HuH-7 (cell line): ENCODE measurements around the gene ADI1.
"Not testable (repeated sequence)": the region's sequence is repeated elsewhere in the genome, so short reads cannot be mapped to it uniquely, and the experiment has no call there.

Source experiments
- DNase-seq: peaks from one replicate; pipeline ENCODE4 v3.0.0; 2011; ENCODE audit warnings: low spot score

Gene ADI1

DNA sequence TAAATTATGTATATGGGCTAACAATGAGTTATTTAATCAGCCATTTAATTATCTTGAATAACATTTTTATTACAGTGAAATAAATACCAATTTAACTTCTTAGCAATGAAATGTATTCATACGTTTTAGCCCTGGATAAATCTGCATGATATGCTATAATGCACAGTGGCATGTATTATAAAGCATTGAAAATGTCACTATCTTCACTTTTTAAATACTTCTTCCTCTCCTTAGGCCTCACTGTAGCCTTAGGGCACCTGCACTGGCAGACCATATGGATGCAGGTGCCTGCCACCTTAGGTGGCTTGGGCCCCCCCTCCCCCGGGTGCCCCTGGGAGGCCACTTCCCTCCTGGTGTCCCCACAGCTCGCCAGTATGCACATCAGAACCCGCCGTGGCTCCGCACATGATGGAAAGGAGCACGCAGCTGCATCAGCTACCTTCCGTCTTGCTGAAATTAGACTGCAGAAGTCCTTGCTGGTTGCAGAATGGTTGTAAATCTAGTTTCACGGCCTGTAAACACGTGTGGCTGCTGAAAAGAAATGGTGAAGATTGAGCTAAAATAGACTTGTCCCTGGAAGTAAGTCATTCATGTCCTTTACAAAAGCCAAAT lies 56.7 kb downstream of the ADI1 start:
- no peak for DNase-seq

- DNase-seq, result peak; percentile 73
Measured at GRCh38 chr2:3461801-3462492, 57.4 kb downstream of the ADI1 start.

DNA sequence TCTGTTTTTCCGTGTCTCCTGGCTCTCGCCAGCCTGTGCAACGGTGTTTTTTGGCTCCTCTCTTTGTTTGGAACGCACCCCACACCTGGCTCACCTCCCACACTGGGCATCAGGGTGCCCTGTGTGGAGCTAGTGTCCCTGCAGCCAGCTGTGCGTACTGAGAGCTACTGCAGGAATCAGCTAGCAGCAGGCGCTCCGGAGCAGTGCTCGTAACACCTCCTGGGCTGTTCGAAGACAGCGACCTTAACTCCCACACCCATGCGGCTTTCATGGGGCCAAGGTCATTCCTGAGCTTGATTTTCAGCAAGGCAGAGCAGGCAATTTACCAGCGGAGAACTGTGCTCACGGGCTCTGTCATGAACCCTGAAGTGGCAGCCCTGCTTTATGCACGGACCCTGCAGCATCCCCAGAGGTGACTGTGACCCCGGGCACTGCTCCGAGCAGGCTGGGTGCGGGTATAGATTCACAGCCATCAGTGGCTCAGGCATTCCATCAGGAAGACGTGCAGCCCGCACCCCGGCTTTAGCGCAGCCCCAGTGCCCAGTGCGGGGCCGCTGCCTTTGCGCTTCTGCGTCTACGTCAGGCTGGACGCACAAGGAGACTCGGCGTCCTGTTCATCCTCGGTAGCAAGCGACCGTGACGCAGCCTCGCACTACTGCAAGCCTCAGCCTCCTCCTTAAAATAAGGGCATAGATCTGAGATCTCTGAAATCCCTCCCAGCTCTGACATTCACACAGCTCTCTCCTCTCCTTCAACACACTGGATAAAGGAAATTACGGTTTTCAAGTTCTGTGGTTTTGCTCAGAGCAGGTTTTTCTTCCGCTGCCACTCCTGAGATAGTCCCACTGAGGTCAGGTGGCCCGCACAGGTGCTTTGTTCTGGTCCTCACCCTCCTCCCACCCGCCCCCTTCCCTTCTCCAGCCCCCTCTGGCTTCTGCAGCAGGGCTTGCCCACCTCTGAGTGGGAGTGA lies 58.2 kb downstream of the ADI1 start:
- DNase-seq, result no peak

DNA sequence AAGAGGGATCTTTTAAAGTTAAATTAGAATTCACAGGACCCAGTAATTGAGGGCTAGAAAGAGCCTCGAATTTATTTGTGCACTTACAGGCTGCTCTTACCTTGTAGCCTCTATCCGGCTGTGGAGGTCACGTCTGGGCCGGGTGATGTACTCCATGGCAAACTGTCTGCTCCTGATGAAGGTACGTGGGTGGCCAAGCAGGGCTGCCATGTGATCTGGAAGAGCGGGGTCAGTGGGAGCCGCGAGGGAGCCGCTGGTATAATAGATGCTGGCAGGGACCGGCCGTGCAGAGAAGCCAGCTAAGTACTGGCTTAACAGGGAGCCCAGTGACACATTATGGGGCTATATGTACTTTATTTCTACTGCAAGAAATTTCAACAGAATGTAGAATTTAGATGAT lies 59.2 kb downstream of the ADI1 start:
- no peak for DNase-seq

DNA sequence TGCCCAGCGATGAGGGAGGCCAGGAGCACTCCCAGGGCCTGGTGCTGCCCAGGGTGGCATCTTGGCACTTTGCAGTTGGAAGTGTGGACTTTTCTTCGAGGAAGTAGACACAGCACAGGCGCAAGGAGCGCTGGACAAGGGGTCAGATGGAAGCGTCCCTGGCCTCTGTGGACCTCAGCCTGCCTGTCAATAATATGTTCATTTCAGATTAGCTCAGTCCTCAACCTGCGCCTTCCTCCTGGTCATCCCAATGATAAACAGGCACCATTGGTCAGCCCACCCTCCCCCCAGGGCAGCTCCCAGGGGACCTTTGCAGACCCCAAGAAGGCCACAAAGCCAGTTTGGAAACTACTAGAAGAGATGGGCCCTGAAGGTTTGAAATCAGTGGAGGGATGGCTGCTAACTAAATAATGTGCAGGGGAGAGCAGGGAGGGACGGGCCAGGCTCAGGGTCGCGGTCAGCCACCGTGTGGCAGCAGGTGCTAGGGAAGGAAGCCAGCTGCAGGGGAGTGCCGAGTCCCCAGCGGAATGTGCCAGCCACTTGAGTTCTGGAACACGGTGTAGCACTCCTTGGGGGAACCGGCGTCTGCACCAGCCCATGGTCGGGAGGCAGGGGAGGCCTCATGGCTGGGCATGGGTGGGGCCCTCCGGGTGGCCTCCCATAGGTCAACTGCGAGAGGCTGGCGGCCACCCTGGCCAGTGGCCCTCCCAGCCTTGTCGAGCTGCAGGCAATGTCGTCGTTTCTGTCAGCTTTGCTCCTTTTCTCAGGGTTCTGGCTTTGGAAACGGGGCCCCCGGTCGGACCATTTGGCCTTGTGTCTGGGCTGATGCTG lies 59.9 kb downstream of the ADI1 start:
- DNase-seq, result no peak

- no peak for DNase-seq
Measured at GRCh38 chr2:3458396-3459184, 60.7 kb downstream of the ADI1 start.

GRCh38 chr2:3457524-3458395 lies 61.6 kb downstream of the ADI1 start:
- no peak for DNase-seq

DNA sequence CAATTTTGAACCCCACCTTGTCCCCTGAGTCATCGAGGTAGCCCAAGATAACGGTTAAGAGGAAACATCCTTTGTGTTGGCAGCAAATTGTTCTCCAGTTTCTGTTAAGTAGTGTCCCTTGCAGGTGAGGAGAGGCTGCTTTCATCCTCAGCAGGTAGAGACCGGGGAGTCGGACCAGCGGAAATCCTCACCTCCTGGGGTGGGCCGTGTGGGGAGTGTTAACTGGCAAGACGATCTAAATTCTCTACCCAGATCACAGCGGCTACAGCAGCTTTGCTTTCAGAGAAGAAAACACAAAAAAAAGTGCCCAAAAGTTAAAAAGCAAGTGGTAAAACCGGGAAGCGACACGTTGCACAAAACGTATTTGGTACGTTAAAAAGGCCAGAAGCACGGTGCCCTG lies 63.2 kb downstream of the ADI1 start:
- DNase-seq, result no peak

DNA sequence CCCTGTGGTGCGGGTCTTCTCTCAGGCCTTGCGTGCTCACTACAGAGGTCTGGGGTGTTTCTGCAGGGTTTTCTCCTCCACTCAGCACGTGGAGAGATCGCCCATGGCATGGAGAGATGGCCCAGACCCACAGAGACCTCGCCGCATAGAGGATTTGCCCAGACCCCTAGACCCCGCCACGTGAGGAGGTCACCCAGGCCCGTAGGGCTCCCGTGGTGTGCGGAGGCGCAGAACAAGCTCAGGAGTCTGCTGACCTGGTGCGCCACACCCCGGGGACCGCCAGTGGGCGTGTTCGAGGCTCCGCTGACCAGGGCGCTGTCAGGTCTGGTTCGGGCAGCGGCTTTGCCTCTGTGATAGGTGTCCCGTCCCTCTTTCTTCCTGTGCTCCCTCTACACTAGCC lies 64.5 kb downstream of the ADI1 start:
- DNase-seq, result no peak

GRCh38 chr2:3454005-3454404 lies 65.3 kb downstream of the ADI1 start:
- DNase-seq, result not testable (repeated sequence)

DNA sequence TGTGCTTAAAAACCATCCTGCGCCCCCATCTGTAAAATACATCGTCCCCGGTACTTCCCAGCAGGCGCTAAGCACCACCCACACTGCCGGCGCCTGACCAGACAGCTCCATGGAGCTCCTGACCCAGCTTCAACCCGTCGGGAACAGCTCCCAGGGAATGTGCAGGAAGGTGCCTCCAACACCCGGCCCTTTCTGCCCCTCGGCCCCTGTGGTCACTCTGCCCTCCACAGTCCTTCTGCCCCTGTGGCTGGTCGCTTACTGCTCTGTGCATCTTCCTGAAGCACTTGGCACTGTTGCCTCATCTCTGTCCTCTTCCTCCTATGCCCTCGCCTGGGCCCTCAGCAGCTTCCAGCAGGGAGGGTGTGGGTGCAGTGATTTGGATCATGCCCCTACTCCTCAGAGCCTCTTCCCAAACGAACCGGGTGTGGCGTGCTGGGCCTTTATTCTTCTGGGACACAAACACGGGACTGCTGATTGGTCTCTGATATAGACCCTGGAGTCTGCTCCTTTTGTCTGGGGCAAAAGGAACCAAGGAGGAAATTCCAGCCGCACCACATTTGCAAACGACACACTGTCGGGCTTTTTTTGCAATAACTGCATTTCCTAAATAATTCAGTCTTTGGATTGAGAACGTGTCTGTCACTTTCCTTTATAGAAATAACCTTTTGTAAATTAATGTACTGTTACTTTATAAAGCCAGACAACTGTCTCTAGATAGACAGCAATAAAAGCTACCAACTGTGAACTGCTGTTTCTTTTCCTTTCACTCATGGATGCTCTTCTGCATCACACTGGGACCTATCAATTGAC lies 65.9 kb downstream of the ADI1 start:
- no peak for DNase-seq

DNA sequence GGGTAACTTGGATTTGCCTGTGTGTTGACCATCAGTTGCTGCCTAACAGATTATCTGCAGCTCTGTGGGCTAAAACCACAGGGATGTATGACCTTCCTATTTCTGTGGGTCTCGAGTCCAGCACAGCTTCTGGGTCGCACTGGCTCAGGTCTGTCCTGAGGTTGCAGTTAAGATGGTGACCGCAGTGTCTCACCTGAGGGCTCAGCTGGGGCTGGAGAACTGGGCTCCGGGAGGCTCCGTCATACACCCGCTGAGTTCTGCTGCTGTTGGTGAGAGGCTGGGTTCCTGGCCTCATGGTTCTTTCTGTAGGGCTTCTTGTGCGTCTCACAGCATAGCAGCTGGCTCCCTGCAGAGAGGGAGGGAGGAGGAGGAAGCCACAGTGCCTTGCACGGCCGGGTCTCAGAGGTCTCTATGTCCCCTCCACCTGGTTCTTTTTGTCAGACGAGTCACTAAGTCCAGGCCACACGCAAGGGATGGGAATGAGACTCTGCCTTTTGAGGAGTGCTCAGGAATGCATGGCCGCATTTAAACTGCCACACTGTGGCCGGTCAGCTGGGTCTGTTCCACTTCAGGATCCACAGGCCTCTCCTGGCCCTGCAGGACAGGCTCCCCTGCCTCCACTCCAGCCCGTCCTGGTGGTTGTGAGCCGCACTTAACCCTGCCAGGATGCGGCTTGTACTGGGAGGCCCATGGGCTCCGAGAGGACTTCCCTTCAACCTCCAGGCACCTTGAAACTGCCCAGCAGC lies 67.2 kb downstream of the ADI1 start:
- no peak for DNase-seq

DNA sequence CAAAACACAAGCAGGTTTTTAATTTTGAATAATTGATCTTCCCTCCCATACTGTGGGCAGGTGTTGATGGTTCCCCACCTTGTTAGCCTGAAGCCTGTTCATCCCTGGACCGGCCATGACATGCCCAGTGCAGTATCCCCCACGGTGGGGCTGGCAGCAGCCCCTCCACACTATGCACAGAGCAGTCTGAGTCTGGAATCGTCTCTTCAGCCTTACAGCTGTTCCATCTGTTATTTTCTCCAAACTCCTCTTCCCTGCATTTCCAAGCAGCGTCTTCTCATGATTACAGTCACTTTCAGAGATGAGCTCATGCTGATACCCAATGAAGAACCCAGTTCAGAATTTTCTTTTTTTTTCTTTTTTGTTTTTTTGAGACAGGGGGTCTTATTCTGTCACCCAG lies 68.2 kb downstream of the ADI1 start:
- no peak for DNase-seq

GRCh38 chr2:3450385-3451010 lies 68.8 kb downstream of the ADI1 start:
- DNase-seq, result no peak

DNA sequence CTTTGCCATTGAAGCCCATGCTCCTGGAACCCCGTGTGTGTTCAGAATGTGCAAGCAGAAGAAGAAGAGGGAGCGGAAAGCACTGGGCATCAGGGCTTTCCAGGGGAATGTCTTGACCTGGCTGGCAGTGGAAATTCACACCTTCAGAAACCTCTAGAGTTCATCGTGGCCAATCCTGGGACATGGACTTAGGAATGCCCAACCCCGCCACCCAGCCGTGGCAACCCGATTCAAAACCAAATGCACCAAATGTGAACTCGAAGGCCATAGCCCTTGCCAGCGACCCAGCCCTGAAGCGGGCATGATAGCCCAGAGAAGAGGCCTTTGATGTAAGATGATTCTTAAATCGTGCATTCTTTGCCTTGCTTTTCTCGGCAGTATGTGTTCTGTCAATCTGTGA lies 69.4 kb downstream of the ADI1 start:
- DNase-seq, result no peak

- no peak for DNase-seq
Measured at GRCh38 chr2:3449086-3449485, 70.2 kb downstream of the ADI1 start.

GRCh38 chr2:3448441-3448911 lies 70.9 kb downstream of the ADI1 start:
- not testable (repeated sequence) for DNase-seq

GRCh38 chr2:3447789-3448317 lies 71.5 kb downstream of the ADI1 start:
- no peak for DNase-seq
